Activated CD8-positive, alpha-beta memory T cell treated with anti-CD3 and anti-CD28 coated beads, Interleukin-2, amount 10 ng/mL, durations not matched to agents 7 days and 5 days (primary cell): ENCODE measurements around the gene CDIP1. TPM values are rescaled to one million over a fixed set of nuclear protein-coding genes. Genes with fewer than 3 reads are reported as not detected.
A peak's percentile ranks its signal among the peaks of the same experiment; 100 is the strongest.

Source experiments
- ATAC-seq: fragments of 150-1000 bp; cut with Tn5 transposase; one replicate; pipeline ENCODE4 v1.10.0; 2021; ENCODE audit warnings: moderate library complexity
- CTCF ChIA-PET: fragments of 350-600 bp; sonication (Branson Sonifier 250); formaldehyde crosslinking; loops from one replicate; lab custom pipeline; 2021; ENCODE audit warnings: antibody characterized with exemption; lab: Charles Lee
- DNase-seq: peaks from one replicate; pipeline ENCODE4 v3.0.0-alpha.2; 2020
- H3K27ac Mint-ChIP-seq: one replicate; pipeline ENCODE4 v1.8.0; 2021; ENCODE audit warnings: mild to moderate bottlenecking, mixed read lengths
- H3K27me3 Mint-ChIP-seq: one replicate; pipeline ENCODE4 v1.8.0; 2021; ENCODE audit warnings: mixed read lengths
- H3K36me3 Mint-ChIP-seq: one replicate; pipeline ENCODE4 v1.8.0; 2021; ENCODE audit warnings: mild to moderate bottlenecking, mixed read lengths
- H3K4me1 Mint-ChIP-seq: one replicate; pipeline ENCODE4 v1.8.0; 2021; ENCODE audit warnings: mixed read lengths
- H3K4me3 Mint-ChIP-seq: one replicate; pipeline ENCODE4 v1.8.0; 2021; ENCODE audit warnings: mild to moderate bottlenecking, moderate library complexity, mixed read lengths
- H3K9me3 Mint-ChIP-seq: one replicate; pipeline ENCODE4 v1.8.0; 2022; ENCODE audit warnings: low read depth, mixed read lengths
- total RNA-seq, 2 experiments: library from RNA; stranded (reverse); gene quantifications; one replicate each; pipeline ENCODE4 v1.2.3, GENCODE V29; 2021

Gene CDIP1
- total RNA-seq, 2 experiments from 2014 or later = 45.2 to 57.3 TPM

DNA sequence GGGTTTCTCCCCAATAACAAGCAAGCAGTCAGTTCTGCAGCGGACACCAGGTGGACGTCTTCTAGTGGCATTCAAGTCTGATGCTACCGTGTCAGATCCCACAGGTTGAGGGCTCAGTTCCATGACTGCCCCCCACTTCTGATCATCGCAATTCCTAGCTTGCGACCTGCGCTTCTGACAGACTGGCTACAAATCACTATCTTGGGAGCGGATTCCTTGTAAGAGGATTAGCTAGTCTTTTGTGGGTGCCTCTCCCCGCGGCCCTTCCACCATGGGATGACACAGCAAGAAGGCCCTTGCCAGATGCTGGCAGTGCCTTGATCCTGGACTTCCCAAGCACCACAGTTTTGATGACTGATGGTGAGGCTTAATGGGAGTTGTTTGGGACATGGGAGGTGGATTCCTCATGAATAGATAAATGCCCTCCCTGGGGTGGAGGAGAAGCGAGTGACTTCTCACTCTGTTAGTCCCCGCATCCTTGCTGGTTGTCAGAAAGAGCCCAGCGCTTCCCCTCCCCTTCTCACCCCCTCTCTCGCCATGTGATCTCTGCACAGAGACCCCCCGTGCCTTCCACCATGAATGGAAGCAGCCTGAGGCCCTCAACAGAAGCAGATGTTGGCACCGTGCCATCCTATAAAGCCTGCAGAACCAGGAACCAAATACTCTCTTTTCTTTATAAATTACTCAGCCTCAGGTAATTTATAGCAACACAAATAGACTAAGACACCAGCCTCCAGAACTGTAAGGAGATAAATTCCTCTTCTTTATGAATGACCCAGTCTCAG is 19.1 kb downstream of the CDIP1 start:
- CTCF ChIA-PET = interaction anchor here (3.2 to 7.7 kb wide), 2 partner anchors 13 to 29 kb away, joined by 9 to 59 read pairs; no protein-coding TSS in a partner anchor
- Mint-ChIP-seq H3K27me3 (no peaks in the 10 kb centered on the region), H3K9me3 (no peaks in the 10 kb centered on the region), H3K4me3 (no peak overlapping the region), H3K4me1 (peaks cover 34% of the 10 kb centered on the region), H3K36me3 (peaks cover 3% of the 10 kb centered on the region), H3K27ac (no peak overlapping the region)
- DNase-seq (no peak), ATAC-seq (no peak)

DNA sequence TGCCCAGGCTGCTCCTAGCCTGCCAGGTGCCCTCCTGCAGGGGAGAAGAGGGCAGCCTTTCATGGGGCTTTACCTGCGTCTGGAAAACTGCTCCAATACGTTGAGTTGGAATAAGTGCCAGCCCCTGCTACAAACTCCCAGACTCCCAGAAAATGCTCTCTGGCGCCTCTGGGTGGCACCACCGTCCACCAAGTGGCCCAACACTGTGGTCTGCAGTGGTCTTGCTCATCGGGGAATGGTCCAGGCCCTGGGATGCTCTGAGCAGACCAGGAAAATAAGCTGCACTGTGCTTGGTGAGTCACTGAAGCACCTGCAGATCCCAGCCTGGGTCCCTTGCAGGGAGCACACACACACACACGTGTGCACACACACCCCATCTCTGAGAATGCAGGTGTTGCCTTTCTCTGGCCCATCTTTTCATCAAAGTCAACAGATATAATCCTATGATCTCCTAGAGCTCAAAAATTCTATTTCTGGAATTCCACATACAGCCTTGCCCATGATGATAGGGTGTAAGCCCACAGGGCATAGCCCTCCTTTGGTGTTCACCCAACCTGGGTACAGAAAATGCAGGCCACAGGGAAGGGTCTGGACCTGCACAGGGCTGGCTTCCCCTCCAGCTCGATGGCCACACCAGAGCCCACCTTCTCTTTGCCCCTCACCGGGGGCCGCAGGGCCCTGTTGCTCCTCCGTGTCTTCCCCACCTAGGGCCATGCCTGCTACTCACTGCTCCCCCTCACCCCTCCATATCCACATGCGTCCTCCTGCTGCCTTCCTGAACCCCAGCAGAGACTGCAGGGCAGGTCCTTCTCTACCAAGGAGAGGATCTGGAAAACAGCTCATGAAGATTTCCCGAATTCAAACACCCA is 20.5 kb downstream of the CDIP1 start:
- CTCF ChIA-PET = interaction anchor here (0.7 to 7.7 kb wide), 7 partner anchors 11 to 106 kb away, joined by 3 to 59 read pairs (median 4); partner anchors contain the start of gene C16orf96
- H3K27me3 Mint-ChIP-seq = no peaks in the 10 kb centered on the region
- H3K36me3 Mint-ChIP-seq = peaks cover 3% of the 10 kb centered on the region
- H3K9me3 Mint-ChIP-seq = no peaks in the 10 kb centered on the region
- no peak for ATAC-seq
- peak overlapping the region; percentile 39 for H3K27ac Mint-ChIP-seq
- no peak overlapping the region for H3K4me3 Mint-ChIP-seq
- peaks cover 40% of the 10 kb centered on the region for H3K4me1 Mint-ChIP-seq
- no peak for DNase-seq

DNA sequence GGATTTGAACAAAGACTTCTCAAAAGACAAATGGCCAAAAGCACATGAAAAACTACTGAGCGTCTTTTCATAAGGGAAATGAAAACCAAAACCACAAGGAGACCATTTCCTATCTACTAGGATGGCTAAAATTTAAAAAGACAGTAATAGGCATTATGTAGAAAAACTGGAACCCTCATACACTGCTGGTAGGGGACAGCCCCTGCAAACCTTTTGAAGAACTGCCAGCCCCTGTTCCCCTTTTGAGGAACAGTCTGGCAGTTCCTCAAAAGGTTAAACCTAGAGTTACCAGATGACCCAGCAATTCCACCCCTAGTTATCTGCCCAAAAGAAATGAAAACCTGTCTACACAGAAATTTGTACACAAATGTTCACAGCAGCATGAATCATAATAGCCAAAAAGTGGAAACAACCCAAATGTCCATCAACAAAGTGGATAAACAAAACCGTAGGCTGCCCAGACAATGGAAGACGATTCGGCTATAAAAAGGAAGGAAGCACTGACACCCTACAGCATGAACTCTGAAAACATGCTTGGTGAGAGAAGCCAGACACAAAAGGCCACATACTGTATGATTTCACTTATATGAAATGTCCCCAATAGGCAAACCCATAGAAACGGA is 22.9 kb downstream of the CDIP1 start:
- peak; percentile 54 for ATAC-seq
- H3K27me3 Mint-ChIP-seq = no peaks in the 10 kb centered on the region
- no peak for DNase-seq

DNA sequence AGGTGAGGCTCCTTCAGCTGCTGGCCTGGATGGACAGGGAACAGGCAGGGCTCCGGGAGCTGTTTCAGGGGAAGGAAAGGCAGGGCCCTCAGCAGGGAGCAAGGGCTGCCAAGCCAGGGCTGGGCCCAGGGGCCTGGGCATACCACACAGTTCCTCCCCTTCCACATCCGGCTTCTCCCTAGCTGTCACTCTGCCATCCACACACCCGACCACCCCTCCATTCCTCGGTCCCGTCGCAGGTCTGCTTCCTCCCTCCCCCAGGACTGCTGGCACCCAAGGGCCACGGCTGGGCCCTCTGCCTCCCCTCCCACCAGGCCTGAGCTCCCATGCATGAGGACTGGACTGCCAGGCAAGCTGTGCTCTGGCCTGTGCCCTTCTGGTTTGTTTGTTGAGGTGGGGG is 24.0 kb downstream of the CDIP1 start:
- H3K36me3 Mint-ChIP-seq = peaks cover 23% of the 10 kb centered on the region
- CTCF ChIA-PET = interaction anchor here (0.8 to 7.7 kb wide), 11 partner anchors 8 to 101 kb away, joined by 3 to 59 read pairs (median 4); partner anchors contain the start of genes CDIP1 and NMRAL1
- DNase-seq (no peak), ATAC-seq (peak; percentile 31)
- H3K27me3 Mint-ChIP-seq = no peaks in the 10 kb centered on the region
- peak overlapping the region; percentile 96 for H3K27ac Mint-ChIP-seq
- H3K4me3 Mint-ChIP-seq = peak overlapping the region; percentile 62
- no peaks in the 10 kb centered on the region for H3K9me3 Mint-ChIP-seq
- peaks cover 61% of the 10 kb centered on the region for H3K4me1 Mint-ChIP-seq

More for the DNA sequence above, 22.9 kb downstream of the CDIP1 start:
- H3K27ac Mint-ChIP-seq = peak overlapping the region; percentile 96
- H3K9me3 Mint-ChIP-seq = no peaks in the 10 kb centered on the region
- CTCF ChIA-PET = interaction anchor here (1.0 to 7.7 kb wide), 8 partner anchors 9 to 38 kb away, joined by 3 to 59 read pairs (median 6); partner anchors contain the start of gene CDIP1
- H3K36me3 Mint-ChIP-seq = peaks cover 18% of the 10 kb centered on the region
- peak overlapping the region; percentile 62 for H3K4me3 Mint-ChIP-seq
- H3K4me1 Mint-ChIP-seq = peaks cover 56% of the 10 kb centered on the region

DNA sequence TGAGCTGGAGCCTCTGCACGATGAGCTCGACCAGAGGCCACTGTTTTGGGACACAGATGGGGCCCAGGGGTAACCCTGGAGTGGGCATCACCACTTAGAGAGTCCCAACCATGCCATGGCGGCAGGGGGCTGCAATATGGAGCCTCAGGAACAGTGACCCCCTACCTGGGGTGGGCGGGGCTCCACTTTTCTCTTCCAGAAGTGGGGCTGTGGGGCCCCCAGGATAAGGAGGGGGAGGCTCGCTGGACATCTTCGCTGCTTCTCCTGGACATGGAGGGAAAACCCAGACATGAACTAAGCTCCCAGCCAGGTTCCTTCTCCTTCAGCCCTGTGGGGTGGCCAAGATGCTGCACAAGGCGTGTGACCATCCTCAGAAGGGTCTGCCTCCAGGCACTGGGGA is 24.7 kb downstream of the CDIP1 start:
- Mint-ChIP-seq H3K27ac (peak overlapping the region; percentile 96), H3K9me3 (no peaks in the 10 kb centered on the region), H3K36me3 (peaks cover 24% of the 10 kb centered on the region), H3K4me1 (peaks cover 61% of the 10 kb centered on the region), H3K4me3 (no peak overlapping the region), H3K27me3 (no peaks in the 10 kb centered on the region)
- DNase-seq (no peak), ATAC-seq (no peak)
- CTCF ChIA-PET = interaction anchor here (1.6 to 7.7 kb wide), 4 partner anchors 7 to 36 kb away, joined by 7 to 59 read pairs (median 16); partner anchors contain the start of gene CDIP1

DNA sequence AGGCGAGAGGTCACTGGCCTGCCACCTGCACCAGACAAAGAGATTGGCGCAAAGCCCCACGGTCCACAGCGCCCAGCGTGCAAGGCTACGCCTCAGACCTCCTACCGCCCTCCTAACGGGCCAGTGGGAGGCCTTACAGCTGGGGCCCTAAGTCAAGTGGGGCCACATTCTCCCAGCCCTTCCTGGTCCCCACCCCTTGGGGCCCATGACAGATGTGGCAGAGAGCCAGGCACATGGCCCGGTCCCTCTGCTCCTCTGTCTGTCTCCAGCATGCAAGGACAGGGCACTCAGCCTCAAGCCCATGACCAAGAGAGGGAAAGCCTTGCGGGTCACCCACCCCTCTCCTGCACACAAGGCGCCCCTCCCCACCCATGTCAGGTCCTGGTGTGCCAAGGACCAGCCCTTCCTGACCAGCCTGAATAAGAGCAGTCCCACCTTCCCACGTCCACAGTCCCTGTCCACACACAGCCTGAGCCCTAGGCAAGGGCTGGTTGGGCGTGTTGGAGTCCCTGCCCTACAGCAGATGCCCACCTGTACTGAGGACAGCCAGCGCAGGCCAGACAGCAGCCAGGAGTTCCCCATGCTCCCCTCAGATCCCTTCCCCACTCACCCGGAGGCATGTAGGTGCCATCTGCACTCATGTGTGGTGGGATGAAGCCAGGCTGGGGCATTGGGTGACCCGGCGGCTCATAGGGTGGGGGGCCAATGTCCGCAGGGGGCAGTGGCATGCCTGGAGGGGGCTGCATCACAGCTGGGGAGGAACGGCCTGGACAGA is 25.3 kb downstream of the CDIP1 start:
- H3K4me1 Mint-ChIP-seq = peaks cover 58% of the 10 kb centered on the region
- H3K9me3 Mint-ChIP-seq = no peaks in the 10 kb centered on the region
- DNase-seq (no peak), ATAC-seq (no peak)
- H3K27ac Mint-ChIP-seq = peak overlapping the region; percentile 96
- H3K27me3 Mint-ChIP-seq = no peaks in the 10 kb centered on the region
- H3K4me3 Mint-ChIP-seq = no peak overlapping the region
- CTCF ChIA-PET = interaction anchor here (2.0 to 7.7 kb wide), 3 partner anchors 7 to 26 kb away, joined by 7 to 59 read pairs (median 13); partner anchors contain the start of gene CDIP1
- peaks cover 24% of the 10 kb centered on the region for H3K36me3 Mint-ChIP-seq

DNA sequence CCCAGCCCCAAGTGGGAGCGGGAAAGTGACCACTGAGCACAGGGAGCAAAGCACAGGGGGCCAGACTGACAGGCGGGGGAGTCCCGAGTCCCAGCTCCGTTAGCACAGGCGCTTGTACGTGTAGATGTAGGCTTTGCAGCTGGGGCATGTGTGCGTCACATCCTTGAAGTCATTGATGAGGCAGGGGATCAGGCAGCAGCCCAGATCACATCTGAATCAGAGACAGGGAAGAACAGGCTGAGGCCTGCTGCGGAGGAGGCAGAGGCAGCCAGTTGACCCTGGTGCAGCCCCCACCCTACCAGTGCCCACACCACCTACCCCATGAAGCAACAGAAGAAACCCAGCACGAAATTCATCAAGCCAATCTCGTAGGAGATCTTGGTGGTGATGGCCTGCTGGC is 26.1 kb downstream of the CDIP1 start:
- Mint-ChIP-seq H3K4me3 (no peak overlapping the region), H3K27me3 (no peaks in the 10 kb centered on the region), H3K4me1 (peaks cover 59% of the 10 kb centered on the region), H3K9me3 (no peaks in the 10 kb centered on the region), H3K27ac (peak overlapping the region; percentile 59), H3K36me3 (peaks cover 32% of the 10 kb centered on the region)
- ATAC-seq (no peak), DNase-seq (no peak)
- CTCF ChIA-PET = interaction anchor here (8.6 kb wide), 1 partner anchor 36 kb away, joined by 136 read pairs; no protein-coding TSS in a partner anchor

DNA sequence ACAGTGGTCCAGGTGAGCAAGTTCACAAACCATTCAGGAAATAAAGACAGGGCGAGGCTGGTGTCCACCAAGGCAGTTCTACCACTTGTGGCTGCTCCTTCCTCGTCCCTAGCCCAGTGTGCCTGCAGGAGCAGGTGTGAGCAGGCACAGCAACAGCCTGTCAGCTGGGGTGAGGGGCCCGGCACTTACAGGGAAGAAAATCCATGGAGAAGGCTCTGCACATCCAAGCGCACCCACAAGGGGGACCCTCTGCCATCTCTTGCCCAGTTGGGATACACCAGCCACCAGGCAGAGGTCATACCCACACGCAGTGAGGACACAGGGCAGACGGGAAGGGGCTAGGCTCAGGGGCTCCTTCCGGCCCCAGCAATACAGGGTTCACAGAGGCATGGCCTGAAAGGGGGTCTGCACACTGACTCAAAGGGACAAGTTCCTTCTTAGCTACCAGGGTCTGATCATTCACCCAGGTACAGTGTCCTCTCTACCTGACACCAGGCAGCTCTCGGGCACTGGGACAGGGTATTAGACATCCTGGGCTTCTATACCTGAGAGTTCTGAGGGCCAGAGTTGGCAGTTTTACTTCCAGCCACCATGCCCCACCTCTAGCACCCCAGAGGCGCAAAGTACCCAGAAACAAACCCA is 27.0 kb downstream of the CDIP1 start:
- Mint-ChIP-seq H3K27me3 (no peaks in the 10 kb centered on the region), H3K36me3 (peaks cover 35% of the 10 kb centered on the region), H3K4me3 (no peak overlapping the region), H3K4me1 (peaks cover 60% of the 10 kb centered on the region), H3K27ac (peak overlapping the region; percentile 78), H3K9me3 (no peaks in the 10 kb centered on the region)
- peak; percentile 20 for ATAC-seq
- CTCF ChIA-PET = interaction anchor here (0.9 to 8.6 kb wide), 3 partner anchors 14 to 37 kb away, joined by 3 to 136 read pairs (median 3); partner anchors contain the start of gene HMOX2
- peak; percentile 52 for DNase-seq

DNA sequence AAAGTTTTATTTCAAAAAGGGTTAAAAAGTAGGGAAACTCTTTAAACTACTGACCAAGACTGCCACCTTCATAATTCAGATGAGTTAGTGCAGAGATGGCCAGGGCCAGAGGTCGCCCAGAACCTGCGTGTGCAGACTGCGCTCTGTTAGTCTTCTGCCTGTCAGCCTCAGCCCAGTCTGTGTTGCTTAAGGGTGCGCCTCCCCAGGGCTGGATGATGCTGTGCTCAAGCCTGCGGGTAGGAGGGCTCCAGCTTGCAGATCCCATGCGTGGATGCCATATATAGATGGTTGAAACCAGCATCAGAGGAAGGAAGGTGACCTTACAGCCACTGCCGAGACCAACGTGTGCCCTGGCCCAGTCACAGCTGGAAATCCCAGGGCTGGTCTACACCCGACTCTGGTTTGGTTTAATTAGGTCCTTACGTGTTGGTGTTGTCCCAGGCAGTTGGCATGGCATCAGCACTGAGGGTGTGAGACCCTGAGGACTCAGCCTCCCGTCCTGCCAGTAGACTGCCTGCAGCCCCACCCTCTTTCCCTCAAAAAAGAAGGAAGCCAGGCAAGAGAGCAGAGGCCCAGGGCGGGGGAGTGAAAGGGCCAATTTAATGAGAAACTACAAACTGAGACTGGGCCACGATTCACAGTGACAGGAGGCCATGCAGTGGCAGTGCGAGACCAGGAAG is 27.7 kb downstream of the CDIP1 start:
- no peak overlapping the region for H3K4me3 Mint-ChIP-seq

DNA sequence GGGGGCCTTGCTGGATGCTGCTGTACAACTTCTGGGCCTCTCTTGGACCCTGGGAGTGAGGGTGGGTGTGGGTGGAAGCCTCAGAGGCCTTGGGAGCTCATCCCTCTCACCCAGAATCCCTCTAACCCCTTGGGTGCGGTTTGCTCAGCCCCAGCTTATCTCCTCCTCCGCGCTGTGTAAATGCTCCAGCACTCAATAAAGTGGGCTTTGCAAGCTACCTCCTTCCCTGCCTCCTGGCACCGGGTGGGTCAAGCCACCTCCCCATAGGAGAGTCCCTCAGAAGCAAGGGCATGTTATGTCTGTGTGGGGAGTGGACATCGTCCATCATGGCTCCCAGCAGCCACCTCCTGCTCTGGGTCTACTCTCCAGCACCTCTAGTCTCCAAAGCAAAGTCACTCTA is 28.4 kb downstream of the CDIP1 start:
- Mint-ChIP-seq H3K27me3 (no peaks in the 10 kb centered on the region), H3K4me1 (peaks cover 62% of the 10 kb centered on the region), H3K9me3 (no peaks in the 10 kb centered on the region), H3K36me3 (peaks cover 42% of the 10 kb centered on the region), H3K4me3 (no peak overlapping the region), H3K27ac (peak overlapping the region; percentile 62)
- ATAC-seq = no peak
- CTCF ChIA-PET = interaction anchor here (0.7 to 8.6 kb wide), 4 partner anchors 19 to 111 kb away, joined by 3 to 136 read pairs (median 4); no protein-coding TSS in a partner anchor
- DNase-seq = no peak

More for the DNA sequence above, 27.7 kb downstream of the CDIP1 start:
- Mint-ChIP-seq H3K36me3 (peaks cover 39% of the 10 kb centered on the region), H3K4me1 (peaks cover 62% of the 10 kb centered on the region), H3K9me3 (no peaks in the 10 kb centered on the region), H3K27me3 (no peaks in the 10 kb centered on the region), H3K27ac (peak overlapping the region; percentile 78)
- DNase-seq (no peak), ATAC-seq (no peak)
- CTCF ChIA-PET = interaction anchor here (1.5 to 8.6 kb wide), 3 partner anchors 15 to 37 kb away, joined by 3 to 136 read pairs (median 4); no protein-coding TSS in a partner anchor

DNA sequence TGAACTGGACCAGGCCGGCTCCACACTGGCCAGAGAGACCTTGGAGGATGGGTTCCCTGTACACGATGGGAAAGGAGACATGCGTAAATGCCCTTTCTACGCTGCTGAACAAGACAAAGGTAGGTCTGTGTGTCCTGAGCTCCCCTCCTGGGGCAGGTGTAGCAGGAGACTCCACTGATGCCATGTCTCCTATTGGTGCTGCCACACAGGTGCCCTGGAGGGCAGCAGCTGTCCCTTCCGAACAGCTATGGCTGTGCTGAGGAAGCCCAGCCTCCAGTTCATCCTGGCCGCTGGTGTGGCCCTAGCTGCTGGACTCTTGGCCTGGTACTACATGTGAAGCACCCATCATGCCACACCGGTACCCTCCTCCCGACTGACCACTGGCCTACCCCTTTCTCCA is 29.2 kb downstream of the CDIP1 start:
- H3K9me3 Mint-ChIP-seq = no peaks in the 10 kb centered on the region
- CTCF ChIA-PET = interaction anchor here (0.7 to 8.6 kb wide), 7 partner anchors 8 to 111 kb away, joined by 3 to 136 read pairs (median 31); no protein-coding TSS in a partner anchor
- no peak overlapping the region for H3K4me3 Mint-ChIP-seq
- H3K4me1 Mint-ChIP-seq = peaks cover 61% of the 10 kb centered on the region
- DNase-seq (no peak), ATAC-seq (no peak)
- no peaks in the 10 kb centered on the region for H3K27me3 Mint-ChIP-seq
- peaks cover 44% of the 10 kb centered on the region for H3K36me3 Mint-ChIP-seq
- H3K27ac Mint-ChIP-seq = peak overlapping the region; percentile 40
